ENCODE data around the gene MPHOSPH8.

- TF ChIP-seq, protein P1, sequence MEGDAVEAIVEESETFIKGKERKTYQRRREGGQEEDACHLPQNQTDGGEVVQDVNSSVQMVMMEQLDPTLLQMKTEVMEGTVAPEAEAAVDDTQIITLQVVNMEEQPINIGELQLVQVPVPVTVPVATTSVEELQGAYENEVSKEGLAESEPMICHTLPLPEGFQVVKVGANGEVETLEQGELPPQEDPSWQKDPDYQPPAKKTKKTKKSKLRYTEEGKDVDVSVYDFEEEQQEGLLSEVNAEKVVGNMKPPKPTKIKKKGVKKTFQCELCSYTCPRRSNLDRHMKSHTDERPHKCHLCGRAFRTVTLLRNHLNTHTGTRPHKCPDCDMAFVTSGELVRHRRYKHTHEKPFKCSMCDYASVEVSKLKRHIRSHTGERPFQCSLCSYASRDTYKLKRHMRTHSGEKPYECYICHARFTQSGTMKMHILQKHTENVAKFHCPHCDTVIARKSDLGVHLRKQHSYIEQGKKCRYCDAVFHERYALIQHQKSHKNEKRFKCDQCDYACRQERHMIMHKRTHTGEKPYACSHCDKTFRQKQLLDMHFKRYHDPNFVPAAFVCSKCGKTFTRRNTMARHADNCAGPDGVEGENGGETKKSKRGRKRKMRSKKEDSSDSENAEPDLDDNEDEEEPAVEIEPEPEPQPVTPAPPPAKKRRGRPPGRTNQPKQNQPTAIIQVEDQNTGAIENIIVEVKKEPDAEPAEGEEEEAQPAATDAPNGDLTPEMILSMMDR (conservative IDR thresholded peaks at IDR 0.05) = peak; percentile 86
- no peak for TF ChIP-seq ZFX (IDR thresholded peaks at IDR 0.05)
Observed at GRCh38 chr13:19618977-19619376, 14.5 kb upstream of the MPHOSPH8 start.
